RCC 7860 (cell line): ENCODE measurements around the gene RPL27.

Experiments used
- DNase-seq: peaks from one replicate; pipeline ENCODE4 v3.0.0-alpha.2; 2015; ENCODE audit warnings: low spot score
- FAIRE-seq: peaks from 2 replicates; lab custom pipeline; 2012; peaks lifted over from hg19 to GRCh38; lab: Jason Lieb, UNC

Gene RPL27

DNA sequence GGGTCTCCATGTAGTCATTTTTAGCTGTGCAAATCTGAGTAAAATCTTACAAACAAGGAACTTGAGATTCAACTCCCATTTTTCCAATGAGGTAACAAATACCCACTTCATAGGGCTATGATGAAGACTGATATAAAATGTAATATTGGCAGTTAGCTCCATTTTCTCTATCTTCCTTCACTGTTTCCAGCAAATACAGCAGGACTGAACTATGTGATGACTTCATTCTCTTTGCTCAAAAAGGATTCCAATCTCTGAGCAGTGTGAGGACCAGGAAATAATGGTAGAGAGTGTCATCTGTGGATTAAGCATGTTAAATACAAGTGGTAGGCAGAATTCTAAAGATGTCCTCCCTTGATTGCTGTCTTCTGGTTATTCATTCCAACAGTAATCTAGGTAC lies 45.1 kb downstream of the RPL27 start:
- DNase-seq: no peak
- no peak for FAIRE-seq

DNA sequence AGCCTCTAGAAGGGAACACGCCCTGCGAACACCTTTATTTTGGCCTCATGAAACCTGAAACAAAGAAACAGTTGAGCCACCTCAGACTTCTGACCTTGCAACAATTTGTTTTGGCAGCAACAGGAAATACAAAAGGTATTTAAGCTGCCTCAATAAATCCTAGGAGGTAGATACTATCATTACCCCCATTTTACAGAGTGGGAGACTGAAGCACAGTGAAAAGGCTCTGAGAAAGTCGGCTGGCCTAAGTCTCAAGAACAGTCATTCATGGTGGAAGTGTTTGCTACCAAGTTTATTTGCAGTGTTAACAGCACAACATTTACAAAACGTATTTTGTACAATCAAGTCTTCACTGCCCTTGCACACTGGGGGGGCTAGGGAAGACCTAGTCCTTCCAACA lies 45.8 kb downstream of the RPL27 start:
- DNase-seq: no peak
- no peak for FAIRE-seq

DNA sequence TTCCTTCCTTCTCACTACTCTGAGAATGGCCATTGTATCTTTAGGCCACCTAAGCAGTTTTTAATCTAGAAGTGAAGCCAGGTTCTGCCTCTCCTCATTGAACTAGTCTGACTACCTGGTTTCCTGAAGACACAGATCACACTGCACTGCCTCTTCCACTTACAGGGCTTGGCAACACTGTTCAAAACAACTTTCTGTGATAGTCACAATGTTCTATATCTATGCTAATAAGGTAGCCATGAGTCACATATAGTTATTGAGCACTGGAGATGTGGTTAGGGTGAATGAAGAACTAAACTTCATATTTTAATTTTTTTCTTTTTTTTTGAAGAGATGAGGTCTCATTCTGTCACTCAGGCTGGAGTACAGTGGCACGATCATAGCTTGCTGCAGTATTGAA lies 53.8 kb downstream of the RPL27 start:
- FAIRE-seq (no peak), DNase-seq (no peak)
